K562 (cell line): ENCODE results near the gene CNTN5. TPM values are rescaled to one million over a fixed set of nuclear protein-coding genes. Genes with fewer than 3 reads are reported as not detected.

Experiments used
- ATAC-seq: fragments of 200-7000 bp; cut with Tn5 transposase; 3 replicates; pipeline ENCODE4 v1.9.1; 2020; ENCODE audit warnings: moderate library complexity
- BruUV-seq: library from RNA; stranded (reverse); fragments of 400-500 nt; replicated peaks from 2 replicates; lab custom pipeline; 2021; lab: Mats Ljungman, UMichigan
- CTCF ChIA-PET: fragments of 300-600 bp; formaldehyde crosslinking; extraction: SDS; loops from one replicate; lab custom pipeline; 2021; ENCODE audit warnings: low intra/inter-chr PET ratio; lab: Yijun Ruan, JAX
- POLR2A ChIA-PET: fragments of 300-600, 350-650 bp; sonication (Branson Sonifier 250); formaldehyde crosslinking; extraction: SDS; loops from one replicate; lab custom pipeline; 2021; ENCODE audit warnings: antibody characterized with exemption, inconsistent platforms; lab: Yijun Ruan, JAX
- DNase-seq, 4 experiments: peaks; one replicate each; pipeline versions ENCODE4 v3.0.0 to v3.0.0-alpha.2; 2011 to 2018; ENCODE audit warnings: low spot score in 3 of 4, mixed read lengths in 3 of 4; ENCODE audit errors: extremely low read depth in 1 of 4
- FAIRE-seq: peaks from 2 replicates; lab custom pipeline; 2011; peaks lifted over from hg19 to GRCh38; lab: Jason Lieb, UNC
- H2AFZ ChIP-seq: 2 replicates; pipeline ENCODE4 v1.6.0; 2011; ENCODE audit warnings: low read depth, low read length, control low read depth, inconsistent platforms
- H3K27ac ChIP-seq: fragments of 200-600 bp; 3 replicates; pipeline ENCODE4 v1.8.0; 2011; ENCODE audit warnings: low read depth, mild to moderate bottlenecking, control low read depth, inconsistent platforms, low read length, moderate library complexity, mixed read lengths; ENCODE audit errors: extremely low read depth
- H3K27me3 ChIP-seq, 2 experiments: fragments of 300-600 bp in 1 of 2; 2 replicates in 1 of 2; 3 replicates in 1 of 2; pipeline versions ENCODE4 v1.6.0 to v1.8.0; 2011; ENCODE audit warnings: inconsistent platforms in 2 of 2, low read length in 2 of 2, mild to moderate bottlenecking in 1 of 2, mixed read lengths in 1 of 2, moderate library complexity in 1 of 2; ENCODE audit not compliant: control insufficient read depth in 2 of 2, insufficient read depth in 2 of 2
- H3K36me3 ChIP-seq: fragments of 300-600 bp; 3 replicates; pipeline ENCODE4 v1.8.0; 2011; ENCODE audit warnings: mild to moderate bottlenecking, low read length, inconsistent platforms; ENCODE audit not compliant: control insufficient read depth, insufficient read depth
- H3K4me1 ChIP-seq, 2 experiments: fragments of 200-600 bp in 1 of 2; replicated peaks in 1 of 2; 2 replicates in 1 of 2; 3 replicates in 1 of 2; pipeline versions ENCODE4 v1.5.1 to v1.8.0; 2011; ENCODE audit warnings: inconsistent platforms in 2 of 2, low read length in 2 of 2, mild to moderate bottlenecking in 1 of 2, mixed read lengths in 1 of 2, moderate library complexity in 1 of 2; ENCODE audit not compliant: control insufficient read depth in 2 of 2, insufficient read depth in 2 of 2
- H3K4me2 ChIP-seq: 2 replicates; pipeline ENCODE4 v1.6.1; 2011; ENCODE audit warnings: low read length, control low read depth, inconsistent platforms, mixed read lengths; ENCODE audit not compliant: insufficient read depth
- H3K4me3 ChIP-seq: fragments of 200-600 bp; sonication (generic), shearing (Covaris generic); 2 replicates; pipeline ENCODE4 v1.5.1; 2016; ENCODE audit warnings: control low read depth, inconsistent platforms
- H3K79me2 ChIP-seq: fragments of 200-600 bp; 3 replicates; pipeline ENCODE4 v1.8.0; 2011; ENCODE audit warnings: low read length, inconsistent platforms; ENCODE audit not compliant: control insufficient read depth, insufficient read depth
- H3K9ac ChIP-seq, 2 experiments: 2 replicates each; pipeline versions ENCODE4 v1.6.0 to v1.6.1; 2011; ENCODE audit warnings: low read depth in 2 of 2, low read length in 2 of 2, control low read depth in 1 of 2, inconsistent platforms in 1 of 2, mild to moderate bottlenecking in 1 of 2, mixed read lengths in 1 of 2; ENCODE audit not compliant: insufficient read depth in 1 of 2
- H3K9me1 ChIP-seq: one replicate; pipeline ENCODE4 v1.6.0; 2011; ENCODE audit warnings: inconsistent platforms, mild to moderate bottlenecking, low read length, moderate library complexity; ENCODE audit not compliant: control insufficient read depth, insufficient read depth
- H3K9me3 ChIP-seq: replicated peaks from 2 replicates; pipeline ENCODE4 v1.5.1; 2011; ENCODE audit warnings: low read depth, low read length, inconsistent platforms; ENCODE audit not compliant: control insufficient read depth, insufficient read depth
- H4K20me1 ChIP-seq: replicated peaks from 2 replicates; pipeline ENCODE4 v1.6.1; 2011; ENCODE audit warnings: low read length, inconsistent platforms, mixed read lengths; ENCODE audit not compliant: control insufficient read depth, insufficient read depth
- ELF4 ChIP-seq: fragments of 450-650 bp; formaldehyde crosslinking; IDR thresholded peaks from 2 replicates; pipeline ENCODE4 v1.4.0; 2022; ENCODE audit warnings: missing genetic modification characterization
- GMEB1 ChIP-seq: fragments of 250-450 bp; sonication (Bioruptor Pico); IDR thresholded peaks from 2 replicates; pipeline ENCODE4 v1.4.0; 2020; ENCODE audit warnings: mild to moderate bottlenecking
- GTF2E2 ChIP-seq: fragments of 200-800 bp; sonication (Bioruptor generic); IDR thresholded peaks from 2 replicates; pipeline ENCODE4 v1.6.1; 2016; ENCODE audit warnings: missing genetic modification characterization, missing compliant biosample characterization
- HNRNPLL ChIP-seq: fragments of 200-400 bp; formaldehyde crosslinking; IDR thresholded peaks from 2 replicates; pipeline ENCODE4 v1.6.1; 2017; ENCODE audit warnings: low read length, low read depth, mild to moderate bottlenecking; ENCODE audit not compliant: poor library complexity, severe bottlenecking
- KAT7 ChIP-seq: sonication (generic); formaldehyde crosslinking; IDR thresholded peaks from 2 replicates; pipeline ENCODE4 v1.8.0; 2022; ENCODE audit warnings: missing genetic modification reagents, mild to moderate bottlenecking, borderline replicate concordance
- MXI1 ChIP-seq: IDR thresholded peaks from 2 replicates; pipeline ENCODE4 v1.6.1; 2011; ENCODE audit warnings: low read depth, mild to moderate bottlenecking, improper control_type of control experiment, low read length
- NFYB ChIP-seq: IDR thresholded peaks from 2 replicates; pipeline ENCODE4 v1.6.1; 2011; ENCODE audit warnings: mild to moderate bottlenecking, moderate library complexity; ENCODE audit not compliant: insufficient read length; ENCODE audit errors: extremely low read depth
- RBBP5 ChIP-seq: fragments of 200-600 bp; sonication (generic); IDR thresholded peaks from 2 replicates; pipeline ENCODE4 v1.6.1; 2012; ENCODE audit warnings: borderline replicate concordance, mild to moderate bottlenecking, low read length, control low read depth, inconsistent platforms; ENCODE audit not compliant: insufficient read depth, poor library complexity, severe bottlenecking
- SNAPC5 ChIP-seq: fragments of 250-450 bp; sonication (Bioruptor Pico); IDR thresholded peaks from 2 replicates; pipeline ENCODE4 v1.8.0; 2021; ENCODE audit warnings: moderate library complexity, mild to moderate bottlenecking, inconsistent platforms
- SOX6 ChIP-seq: fragments of 450-650 bp; IDR thresholded peaks from 2 replicates; pipeline ENCODE4 v1.6.1; 2014; ENCODE audit warnings: mild to moderate bottlenecking
- ZNF316 ChIP-seq: fragments of 450-650 bp; IDR thresholded peaks from 2 replicates; pipeline ENCODE4 v1.6.1; 2016
- ZNF444 ChIP-seq: fragments of 250-450 bp; sonication (Bioruptor Pico); IDR thresholded peaks from 2 replicates; pipeline ENCODE4 v1.4.0; 2020; ENCODE audit warnings: mild to moderate bottlenecking, moderate library complexity
- ZNF551 ChIP-seq: fragments of 250-450 bp; sonication (Bioruptor Pico); IDR thresholded peaks from 2 replicates; pipeline ENCODE4 v1.5.0; 2021; ENCODE audit warnings: mild to moderate bottlenecking, moderate library complexity
- ZNF707 ChIP-seq: fragments of 250-450 bp; sonication (Bioruptor Pico); conservative IDR thresholded peaks from 2 replicates; pipeline ENCODE4 v1.8.0; 2022; ENCODE audit warnings: inconsistent platforms, mild to moderate bottlenecking, moderate library complexity
- ZNF717 ChIP-seq: fragments of 250-450 bp; sonication (Bioruptor Pico); IDR thresholded peaks from 2 replicates; pipeline ENCODE4 v1.5.0; 2021
- WGBS: fragments of 100-300 bp; shearing (Covaris generic); methylation state at CpG from one replicate; pipeline ENCODE4 v1.1.6; 2016; ENCODE audit warnings: low coverage, mixed read lengths; ENCODE audit not compliant: insufficient coverage; ENCODE audit errors: missing lambda C conversion rate; 5-methylcytosine and 5-hydroxymethylcytosine counted together
- in situ Hi-C: fragments of 300-500 bp; cut with MboI; formaldehyde crosslinking; loops from 4 replicates; pipeline ENCODE4 v1.15.0; 2018; ENCODE audit warnings: inconsistent platforms, mixed read lengths
- intact Hi-C: fragments of 100-400 bp; cut with micrococcal nuclease; formaldehyde crosslinking; loops from 2 replicates; pipeline ENCODE4 v1.14.2; 2022
- polyA plus RNA-seq, 8 experiments: library from polyadenylated mRNA; depleted of rRNA in 4 of 8; stranded (reverse) in 5 of 8; unstranded in 3 of 8; fragments of >200 nt; fragmentation: Nextera tagmentation in 2 of 8; fragmentation: Illumina TruSeq in 1 of 8; extraction: Ambion mirVana in 2 of 8; extraction: Trizol in 1 of 8; gene quantifications; 2 replicates each; pipeline versions ENCODE4 v1.2.1 to v1.2.3, GENCODE V29; 2011 to 2014; ENCODE audit warnings: inconsistent platforms in 1 of 8, missing spikeins in 1 of 8
- total RNA-seq, 7 experiments: library from RNA; depleted of rRNA in 6 of 7; stranded (reverse); fragments of >200 nt in 6 of 7; fragmentation: Illumina TruSeq in 2 of 7; extraction: Trizol in 2 of 7; gene quantifications; 2 replicates each; pipeline versions ENCODE4 v1.2.1 to v1.2.3, GENCODE V29; 2011 to 2021; ENCODE audit warnings: low replicate concordance in 1 of 7
- TF ChIP-seq, protein P1 (sequence below): fragments of 450-650 bp; IDR thresholded peaks from 2 replicates; pipeline ENCODE4 v1.6.1; 2016; ENCODE audit warnings: missing biosample characterization, missing genetic modification characterization
- TF ChIP-seq, protein P2 (sequence below): IDR thresholded peaks from 3 replicates; pipeline ENCODE4 v1.6.1; 2011; ENCODE audit warnings: borderline replicate concordance, mild to moderate bottlenecking; ENCODE audit not compliant: insufficient read length, insufficient read depth

The CNTN5 gene
- total and polyA plus RNA-seq, 9 of the 15 experiments (the other 6 are each of a cell fraction or from before 2014, with no cell fraction given) = 0.03 TPM; not detected in 8

- TF ChIP-seq SOX6 (no peak), ELF4 (CRISPR knock-in tag) (no peak), GTF2E2 (tag) (no peak)
Measured at GRCh38 chr11:100105255-100105981, 1084.7 kb downstream of the CNTN5 start (continued).

DNA sequence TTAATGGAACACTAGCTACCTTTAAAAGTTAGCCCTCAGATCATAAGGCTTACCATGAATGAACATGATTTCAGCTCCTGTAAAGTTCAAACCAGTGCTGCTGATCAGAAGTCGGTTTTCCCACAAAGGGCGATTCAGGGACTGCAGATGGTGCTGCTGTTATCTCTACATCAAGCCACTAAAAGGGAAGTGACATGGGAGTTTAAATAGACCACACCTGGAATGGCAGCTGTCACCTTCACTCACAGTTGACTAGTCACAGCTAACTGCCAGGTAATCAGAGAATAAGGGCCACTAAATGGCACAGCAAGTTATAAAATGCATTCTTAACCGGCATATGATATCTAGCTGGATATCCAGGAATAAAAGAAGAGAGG is 1085.2 kb downstream of the CNTN5 start:
- ChIA-PET CTCF (no interaction called here), POLR2A (no interaction called here)
- H3K79me2 ChIP-seq = no peaks in the 10 kb centered on the region
- DNase-seq = no peak
- FAIRE-seq = no peak
- no peak overlapping the region for H3K9ac ChIP-seq
- H2AFZ ChIP-seq = no peak overlapping the region
- ATAC-seq = no peak
- H3K9me1 ChIP-seq = no peaks in the 10 kb centered on the region
- intact Hi-C loops (no loop called here), in situ Hi-C loops (no loop called here)
- H4K20me1 ChIP-seq = no peaks in the 10 kb centered on the region
- H3K9me3 ChIP-seq = no peaks in the 10 kb centered on the region; the same call in 1 of the 2 replicates
- H3K27ac ChIP-seq = no peak overlapping the region
- no peak overlapping the region for H3K4me3 ChIP-seq
- WGBS = 0% methylated on average over 3 of the region's 3 CpGs
- no peaks in the 10 kb centered on the region for H3K36me3 ChIP-seq
- no peaks in the 10 kb centered on the region for H3K27me3 ChIP-seq
- BruUV-seq = no TSS peak
- H3K4me2 ChIP-seq = no peak overlapping the region
- H3K4me1 ChIP-seq = no peaks in the 10 kb centered on the region
- TF ChIP-seq, protein P1, sequence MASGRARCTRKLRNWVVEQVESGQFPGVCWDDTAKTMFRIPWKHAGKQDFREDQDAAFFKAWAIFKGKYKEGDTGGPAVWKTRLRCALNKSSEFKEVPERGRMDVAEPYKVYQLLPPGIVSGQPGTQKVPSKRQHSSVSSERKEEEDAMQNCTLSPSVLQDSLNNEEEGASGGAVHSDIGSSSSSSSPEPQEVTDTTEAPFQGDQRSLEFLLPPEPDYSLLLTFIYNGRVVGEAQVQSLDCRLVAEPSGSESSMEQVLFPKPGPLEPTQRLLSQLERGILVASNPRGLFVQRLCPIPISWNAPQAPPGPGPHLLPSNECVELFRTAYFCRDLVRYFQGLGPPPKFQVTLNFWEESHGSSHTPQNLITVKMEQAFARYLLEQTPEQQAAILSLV (tag) = no peak
- TF ChIP-seq, protein P2, sequence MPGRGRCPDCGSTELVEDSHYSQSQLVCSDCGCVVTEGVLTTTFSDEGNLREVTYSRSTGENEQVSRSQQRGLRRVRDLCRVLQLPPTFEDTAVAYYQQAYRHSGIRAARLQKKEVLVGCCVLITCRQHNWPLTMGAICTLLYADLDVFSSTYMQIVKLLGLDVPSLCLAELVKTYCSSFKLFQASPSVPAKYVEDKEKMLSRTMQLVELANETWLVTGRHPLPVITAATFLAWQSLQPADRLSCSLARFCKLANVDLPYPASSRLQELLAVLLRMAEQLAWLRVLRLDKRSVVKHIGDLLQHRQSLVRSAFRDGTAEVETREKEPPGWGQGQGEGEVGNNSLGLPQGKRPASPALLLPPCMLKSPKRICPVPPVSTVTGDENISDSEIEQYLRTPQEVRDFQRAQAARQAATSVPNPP = no peak
- TF ChIP-seq HNRNPLL = no peak
- TF ChIP-seq KAT7 (CRISPR knock-in tag) = no peak
- TF ChIP-seq GMEB1 (CRISPR knock-in tag) = no peak
- no peak for TF ChIP-seq SNAPC5
- TF ChIP-seq ZNF707 (CRISPR knock-in tag) = no peak
- no peak for TF ChIP-seq ZNF316
- TF ChIP-seq MXI1 = no peak
- no peak for TF ChIP-seq ZNF717
- no peak for TF ChIP-seq NFYB
- no peak for TF ChIP-seq ZNF444 (CRISPR knock-in tag)
- TF ChIP-seq RBBP5 = no peak
- TF ChIP-seq ZNF551 (CRISPR knock-in tag) = no peak
